COLO829 (cell line): ENCODE data around the gene FTO.

ENCODE experiments used
- DNase-seq: peaks from one replicate; pipeline ENCODE4 v3.0.0; 2012; ENCODE audit warnings: low spot score

The FTO gene

DNA sequence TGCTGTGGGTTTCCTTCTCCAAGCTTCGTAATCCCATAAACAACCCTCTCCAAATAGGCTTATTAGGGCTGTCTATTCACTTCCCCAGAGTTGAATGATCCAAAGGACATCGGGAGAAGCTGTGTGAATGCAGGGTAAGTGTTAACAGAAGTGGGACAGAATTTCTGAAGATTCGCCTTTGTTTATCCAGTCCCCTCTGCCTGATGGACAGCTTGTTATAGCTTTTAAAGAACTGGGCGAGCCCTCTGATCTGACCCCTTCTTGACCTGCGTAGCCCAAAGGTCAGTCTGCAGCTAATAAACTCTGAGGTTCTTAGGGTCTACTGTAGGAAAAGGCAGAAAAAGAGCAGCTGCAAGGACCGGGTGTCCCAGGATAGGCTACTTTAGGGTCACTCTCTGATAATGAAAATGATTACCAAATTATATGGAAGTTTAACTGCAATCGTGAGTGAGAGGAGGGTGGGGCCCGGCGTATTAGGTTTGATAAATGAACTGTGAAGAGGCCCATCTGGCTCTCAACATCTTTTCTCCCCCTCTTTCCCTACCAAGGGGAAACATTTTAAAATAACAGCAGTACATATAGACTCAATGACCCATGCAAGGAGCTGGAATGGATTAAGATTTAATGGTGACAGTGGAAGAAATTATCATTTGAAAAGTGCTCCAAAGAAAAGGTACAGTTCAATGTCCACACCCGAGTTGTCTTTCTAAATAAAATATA lies 233.4 kb downstream of the FTO start:
- DNase-seq = no peak

DNA sequence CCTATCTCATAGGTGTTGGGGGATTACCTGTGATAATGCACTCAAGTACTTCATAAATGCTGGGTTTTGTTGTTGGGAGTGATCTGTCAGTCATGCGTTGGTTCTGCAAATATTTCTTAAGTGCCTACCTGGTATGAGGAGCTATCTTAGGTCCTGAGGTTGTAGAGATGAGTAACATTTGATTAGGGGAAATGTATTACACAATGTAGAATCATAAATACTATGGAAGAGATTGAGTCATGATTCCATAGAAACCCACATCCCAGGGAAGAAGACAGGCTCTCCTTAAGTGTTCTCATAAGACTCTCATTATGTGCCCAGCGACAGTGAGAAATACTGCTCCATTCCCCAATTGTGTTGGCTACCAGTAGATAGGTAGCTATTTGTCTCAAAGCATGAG lies 240.1 kb downstream of the FTO start:
- no peak for DNase-seq

DNA sequence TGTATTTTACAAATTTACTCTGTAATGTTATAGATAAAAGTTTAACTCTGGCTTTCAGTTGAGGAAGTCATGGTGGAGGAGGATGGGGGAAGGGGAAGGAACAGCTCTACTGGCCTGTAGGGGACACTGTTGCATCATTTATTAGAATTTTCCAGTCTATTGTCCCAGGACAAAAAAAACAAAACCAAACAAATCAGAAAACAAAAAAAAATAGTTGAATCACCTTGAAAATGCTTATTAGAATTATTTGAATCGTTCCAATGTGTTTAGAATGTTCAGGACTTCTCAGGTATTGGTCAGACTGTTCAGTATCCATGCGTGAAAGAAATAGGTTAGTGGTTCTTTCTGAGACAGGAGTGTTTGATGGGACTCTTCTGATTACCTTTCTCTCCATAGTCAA lies 242.0 kb downstream of the FTO start:
- DNase-seq = no peak

DNA sequence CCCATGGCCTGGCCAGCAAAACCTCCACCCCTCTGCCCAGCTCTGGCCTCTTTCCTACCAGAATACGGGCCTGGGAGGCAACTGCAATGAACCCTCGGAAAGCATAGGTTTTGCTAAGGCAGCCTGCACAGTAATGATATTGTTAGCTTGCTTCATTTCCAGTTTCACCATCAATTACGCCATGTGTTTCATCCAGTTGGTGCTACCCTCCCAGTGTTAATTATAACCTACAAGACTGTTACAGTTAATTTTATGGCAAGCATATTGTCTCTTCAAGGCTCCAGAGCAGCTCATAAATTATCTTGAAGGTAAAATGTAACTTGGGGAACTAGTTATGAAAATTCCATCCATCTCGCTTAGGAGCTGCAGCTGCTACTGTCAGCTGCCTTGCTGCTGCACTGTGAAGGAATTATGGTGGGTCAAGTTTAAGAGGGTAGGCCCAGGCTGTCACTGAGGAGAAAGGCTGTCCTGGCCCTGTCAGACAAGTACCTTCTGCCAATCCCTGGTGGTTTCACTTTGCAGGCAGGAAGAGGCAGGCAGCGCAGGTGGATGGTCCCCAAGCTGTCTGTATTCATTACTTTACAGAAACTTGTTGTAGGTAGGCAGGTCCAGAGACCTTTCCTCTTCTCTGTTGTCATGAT lies 242.9 kb downstream of the FTO start:
- DNase-seq = no peak

DNA sequence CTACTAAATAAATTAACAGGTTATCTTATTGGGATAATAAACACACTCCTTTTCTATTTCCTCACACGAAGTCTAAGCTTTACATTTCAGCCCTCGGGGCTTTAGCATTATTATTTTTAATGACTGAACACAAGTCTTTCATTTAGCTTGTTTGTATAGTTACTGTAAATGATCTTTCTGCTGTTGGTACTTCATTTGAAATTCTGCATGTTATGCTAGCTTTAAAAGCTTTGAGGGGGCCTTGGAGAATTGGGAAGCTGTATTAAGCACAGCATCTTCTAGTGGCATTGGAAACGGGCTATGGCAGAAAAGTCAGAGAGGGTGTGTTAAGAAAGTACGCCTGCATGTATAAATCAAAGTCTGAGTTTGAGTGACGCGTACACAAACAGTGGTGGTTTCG lies 243.7 kb downstream of the FTO start:
- no peak for DNase-seq

DNA sequence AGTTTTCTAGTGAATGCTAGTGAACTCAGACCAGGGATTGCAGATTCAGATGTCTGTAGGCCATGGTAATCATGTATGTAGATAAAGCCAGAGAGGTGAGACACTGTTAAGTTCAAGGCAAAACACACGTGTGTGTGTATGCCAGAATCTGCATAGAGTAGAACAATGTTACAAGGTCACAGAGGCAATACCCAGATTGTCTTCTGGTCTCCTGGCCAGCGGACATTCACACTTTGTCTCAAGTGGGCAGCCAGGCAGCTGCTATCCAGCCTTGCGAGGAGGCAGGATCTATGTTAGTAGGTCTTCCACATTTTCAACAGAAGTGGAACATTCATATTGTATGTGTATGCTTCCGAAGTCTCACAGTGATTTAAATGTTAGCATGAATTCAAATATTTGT lies 244.4 kb downstream of the FTO start:
- no peak for DNase-seq

DNA sequence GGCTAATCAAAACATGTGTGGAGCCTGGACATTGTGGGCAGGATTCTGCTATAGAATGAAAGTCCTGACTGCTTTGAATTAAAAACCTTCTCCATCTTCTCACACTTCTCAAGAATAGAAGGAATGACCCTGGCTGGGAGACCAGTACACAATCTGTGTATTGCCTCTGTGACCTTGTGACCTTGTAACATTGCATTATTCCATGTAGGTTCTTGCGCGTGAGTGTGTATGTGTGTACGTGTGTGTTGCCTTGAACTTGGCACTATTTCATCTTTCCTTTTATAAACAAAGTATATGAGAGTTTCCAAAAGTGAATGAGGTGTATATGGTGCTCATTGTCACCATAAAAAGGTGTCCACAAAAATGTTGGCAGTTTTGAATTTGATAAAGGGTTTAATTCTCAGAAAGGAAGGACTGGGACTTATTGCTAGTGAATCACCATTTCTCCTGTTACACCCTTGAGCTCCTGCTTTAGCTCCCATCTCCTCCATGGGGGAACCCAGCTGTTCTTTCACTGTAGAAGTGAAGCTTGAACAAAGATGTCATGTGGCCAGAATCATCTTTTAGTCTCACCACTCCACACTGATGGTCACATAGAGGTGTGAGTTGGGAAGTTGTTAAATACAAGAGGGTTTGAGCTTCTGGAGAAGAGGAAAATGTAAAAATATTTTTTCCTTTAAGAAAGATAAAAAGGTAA lies 244.9 kb downstream of the FTO start:
- no peak for DNase-seq

DNA sequence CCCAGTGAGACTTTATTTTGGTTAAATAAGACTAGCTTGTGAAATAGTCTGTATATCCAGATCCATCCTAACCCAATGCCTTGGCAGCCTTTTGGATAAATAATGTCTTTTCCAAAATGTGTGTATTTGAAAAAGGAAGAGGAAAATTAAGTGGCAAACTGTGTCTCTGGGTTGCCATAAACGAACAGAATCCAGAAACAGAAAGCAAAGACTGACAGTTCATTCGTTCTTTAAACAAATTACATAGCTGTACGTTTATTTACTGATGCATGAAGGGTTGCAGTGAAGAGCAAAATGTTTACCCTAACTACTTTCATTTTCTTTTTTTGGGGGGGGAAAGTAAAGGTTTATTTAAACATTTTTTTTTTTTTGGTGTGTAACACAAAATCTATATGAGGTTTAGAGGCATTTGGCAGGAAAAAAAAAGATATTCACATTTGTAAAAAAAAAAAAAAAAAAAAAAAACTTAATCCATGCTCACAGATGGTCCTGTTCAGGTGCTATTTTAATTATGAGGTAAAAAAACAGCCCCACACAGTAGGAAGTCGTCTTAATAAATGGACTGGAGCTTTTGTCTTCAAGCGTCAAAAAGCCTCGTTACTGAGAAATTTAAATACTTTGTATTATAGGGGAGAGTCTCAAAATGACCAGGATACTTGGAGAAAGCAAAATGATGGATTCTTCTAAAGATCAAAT lies 245.9 kb downstream of the FTO start:
- DNase-seq = no peak

DNA sequence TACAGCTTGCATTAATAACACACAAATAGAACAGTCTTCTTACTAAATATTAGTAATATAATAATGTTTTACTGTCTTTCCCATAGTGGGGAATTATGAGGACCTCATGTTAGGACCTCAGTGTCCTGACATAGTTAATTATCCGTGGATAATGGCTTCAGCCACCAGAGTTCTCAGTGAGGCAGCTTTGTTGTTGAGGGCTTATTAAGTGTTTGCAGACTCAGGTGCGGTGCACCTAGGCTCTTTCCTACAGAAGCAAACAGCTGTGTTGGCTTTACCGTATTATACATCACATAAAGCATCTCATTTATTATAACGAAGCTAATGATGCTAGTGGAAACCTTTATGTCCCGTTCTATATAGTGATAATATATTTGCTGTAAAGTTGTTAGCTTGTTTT lies 246.7 kb downstream of the FTO start:
- DNase-seq = no peak

DNA sequence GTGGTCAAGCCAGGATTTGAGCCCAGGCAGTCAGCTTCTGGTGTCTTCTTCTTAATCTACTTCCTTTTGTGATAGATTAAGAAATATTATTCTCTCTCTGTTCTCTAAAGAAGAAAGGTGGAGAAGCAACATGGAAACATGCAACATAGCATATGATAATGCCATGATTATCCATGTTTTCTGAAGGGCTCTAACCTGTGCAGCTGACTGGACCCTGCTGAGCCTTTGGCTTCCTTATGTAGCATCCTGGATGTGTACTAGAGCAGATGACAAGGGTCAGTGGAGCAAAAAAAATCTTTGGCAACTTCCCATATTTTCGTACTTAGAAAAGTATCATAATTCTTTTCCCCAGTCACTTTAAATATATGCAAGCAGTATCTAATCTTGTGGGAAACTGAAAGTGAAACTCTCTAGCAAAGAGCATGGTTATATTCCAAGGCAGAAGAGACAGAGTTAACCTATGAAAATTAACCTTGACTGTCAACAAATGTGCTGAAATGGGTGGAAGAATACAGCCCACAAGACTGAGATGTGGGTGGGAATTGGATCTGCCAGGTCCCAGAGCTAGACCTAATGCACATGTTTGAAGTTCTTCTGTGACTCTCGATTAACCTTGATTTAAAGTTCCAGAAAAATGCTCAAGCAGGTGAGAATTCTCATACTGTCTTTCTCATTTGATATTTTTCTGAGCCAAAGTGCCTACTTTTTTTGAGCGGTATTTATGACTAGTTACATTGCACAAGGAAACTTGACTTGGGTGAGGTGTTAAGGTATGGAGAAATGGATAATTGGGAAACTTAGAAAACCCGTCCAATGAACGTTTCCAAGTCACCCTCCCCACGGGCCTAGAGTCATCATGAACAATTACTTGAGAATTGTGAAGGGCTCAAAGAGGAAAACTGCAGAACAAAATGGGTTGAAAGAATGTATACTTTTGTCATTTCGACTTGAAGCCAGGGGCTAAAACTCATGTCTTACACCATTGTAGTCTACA lies 248.6 kb downstream of the FTO start:
- no peak for DNase-seq

DNA sequence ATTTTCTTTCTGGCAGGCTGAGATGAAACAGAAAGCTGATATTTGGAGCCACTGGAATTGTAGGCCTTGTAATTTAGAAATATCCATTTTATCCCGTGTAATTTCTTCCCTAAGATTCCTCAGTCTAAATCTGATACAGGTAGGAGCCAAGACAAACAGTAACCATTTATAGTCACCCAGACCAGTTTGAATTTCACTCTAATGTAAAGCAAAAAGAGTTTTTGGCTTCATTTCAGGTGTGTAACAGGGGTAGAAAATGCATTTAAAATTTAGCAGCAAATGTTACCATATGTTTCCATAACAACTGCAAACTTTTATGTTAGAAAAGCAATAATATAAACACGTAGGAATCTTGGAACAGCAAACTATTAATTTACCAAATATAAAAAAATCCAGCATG lies 249.4 kb downstream of the FTO start:
- no peak for DNase-seq

DNA sequence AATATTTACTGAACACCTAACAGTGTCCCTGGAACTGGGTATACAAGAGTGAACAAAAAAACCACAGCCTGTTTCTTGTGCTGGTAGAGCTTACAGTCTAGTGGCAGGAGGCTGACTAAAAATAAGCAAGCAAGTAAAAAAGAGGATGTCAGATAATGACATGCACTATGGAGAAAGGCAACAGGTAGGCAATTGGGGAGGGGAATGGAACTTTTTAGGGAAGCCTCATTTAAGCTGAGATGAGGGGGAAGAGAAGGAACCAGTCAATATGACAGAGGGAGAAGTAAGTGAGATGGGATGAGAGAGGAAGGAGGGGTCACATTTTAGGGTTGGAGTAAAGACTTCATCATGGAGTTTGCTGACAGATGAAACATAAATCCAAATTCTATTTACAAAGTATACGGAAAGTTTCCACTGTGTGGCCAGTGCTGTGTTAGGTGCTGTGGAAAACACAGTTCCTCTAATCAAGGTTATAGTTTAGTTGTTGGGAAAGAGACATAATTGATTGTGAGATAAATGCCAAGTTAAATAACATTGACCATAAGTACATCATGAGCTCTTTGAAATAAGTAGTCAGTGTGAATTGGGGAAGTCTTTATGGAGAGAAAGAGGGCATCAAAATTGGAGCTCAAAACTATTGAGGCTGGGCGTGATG lies 251.4 kb downstream of the FTO start:
- no peak for DNase-seq

DNA sequence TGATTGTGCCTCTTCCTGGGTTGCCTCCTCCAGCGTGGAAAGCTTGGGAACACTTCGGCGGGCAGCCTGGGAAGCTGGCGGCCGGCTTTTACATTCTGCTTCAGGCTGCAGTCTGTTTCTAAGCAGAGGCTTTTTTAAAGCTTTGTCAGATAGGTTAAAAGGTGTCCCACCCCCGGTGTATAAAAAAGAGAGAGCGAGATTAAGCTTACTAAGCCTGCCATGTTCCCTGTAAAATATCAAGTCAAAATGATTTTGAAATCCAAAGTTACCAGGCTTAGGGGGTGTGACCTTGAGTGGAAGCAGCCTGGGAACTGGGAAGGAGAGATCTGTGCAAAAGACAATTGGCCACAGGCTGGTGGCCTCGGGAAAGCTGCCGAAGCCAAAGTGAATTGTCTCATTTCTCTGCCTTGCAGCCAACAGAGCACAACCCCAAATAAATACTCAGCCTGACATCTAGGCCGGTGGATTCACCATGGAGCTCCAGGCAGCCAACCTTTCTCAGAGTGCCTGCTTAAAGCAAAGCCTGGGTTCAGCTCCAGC lies 254.5 kb downstream of the FTO start:
- DNase-seq = no peak

DNA sequence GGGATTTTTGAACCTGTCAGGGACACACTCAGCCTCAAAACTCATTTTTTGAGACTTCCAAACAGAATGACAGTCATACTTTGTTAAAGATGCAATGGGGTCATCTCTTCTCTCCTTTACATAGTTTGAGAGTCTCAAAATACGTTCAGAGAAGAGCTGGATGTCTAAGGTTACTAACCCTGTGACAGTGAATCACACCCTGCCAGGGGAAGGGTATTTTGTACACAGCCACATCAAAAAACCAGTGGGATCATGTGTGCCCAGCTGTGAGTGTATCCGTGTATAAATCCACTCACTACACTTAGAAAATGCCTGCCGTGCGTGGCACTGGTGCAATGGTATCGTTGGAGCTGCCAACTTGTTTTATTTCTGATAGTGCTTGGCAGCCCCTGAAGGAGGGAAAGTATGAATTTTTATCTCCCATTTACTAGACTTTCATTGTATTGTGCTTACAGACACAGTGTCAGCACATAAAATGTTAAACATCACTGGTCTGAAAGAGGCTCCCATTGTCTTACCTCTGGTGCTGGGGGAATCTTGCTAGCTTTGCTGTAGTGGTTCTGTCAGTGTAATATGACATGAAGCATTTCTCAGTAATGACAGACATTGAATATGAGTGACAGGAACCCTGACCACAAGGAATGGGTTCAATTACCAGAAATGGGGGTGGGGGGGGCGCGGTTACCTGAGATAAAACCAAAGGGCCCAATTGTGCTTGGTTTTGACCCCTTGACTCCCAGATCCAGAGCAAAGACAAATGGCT lies 256.3 kb downstream of the FTO start:
- DNase-seq = no peak

DNA sequence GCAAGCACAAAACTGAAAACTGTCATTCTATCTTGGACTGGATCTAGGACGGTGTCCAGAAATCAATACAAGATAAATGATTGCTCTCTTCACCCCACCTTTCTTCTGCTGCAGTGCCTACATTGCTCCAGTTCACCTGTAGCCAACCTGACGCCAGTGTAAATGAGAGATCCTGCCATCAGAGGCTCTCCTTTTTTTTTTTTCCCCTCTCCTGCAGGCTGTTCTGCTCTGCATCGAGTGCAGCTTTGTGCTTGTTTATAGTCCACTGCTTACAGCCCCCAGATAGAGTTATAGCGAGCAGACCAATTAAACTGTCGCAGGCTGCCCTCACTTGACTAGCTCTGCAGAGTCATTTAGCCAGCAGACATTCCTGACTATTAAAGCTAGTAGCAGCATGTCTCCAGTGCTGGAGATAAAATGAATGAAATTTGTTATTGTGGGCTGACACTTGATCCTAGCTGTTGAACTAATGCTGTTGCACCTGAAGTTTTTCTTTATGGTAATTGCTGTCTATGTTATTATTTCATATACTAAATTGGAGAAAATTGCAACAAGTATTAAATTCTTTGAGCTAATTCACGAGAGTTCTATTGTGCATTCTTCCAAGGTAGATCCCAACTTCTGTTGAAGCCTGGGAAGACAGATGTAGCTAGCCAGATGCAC lies 257.1 kb downstream of the FTO start:
- DNase-seq = no peak

DNA sequence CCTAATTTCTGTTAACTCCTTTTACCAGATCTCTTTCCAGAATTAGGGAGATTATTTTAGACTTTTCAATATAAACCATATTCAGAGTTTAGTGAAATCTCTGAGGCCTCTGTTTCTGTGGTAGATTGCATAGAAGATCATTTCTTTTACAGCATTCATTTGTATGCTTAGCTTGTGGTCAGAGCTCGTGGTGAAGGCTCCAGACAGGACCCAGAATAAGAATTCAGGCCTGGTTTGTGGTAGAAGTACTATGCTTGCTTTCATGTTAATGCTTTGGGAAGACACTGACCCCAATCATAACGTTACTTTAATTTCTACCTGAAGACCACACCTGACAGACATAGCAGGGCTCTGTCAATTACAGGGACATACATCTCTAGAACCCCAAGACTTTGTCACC lies 258.1 kb downstream of the FTO start:
- DNase-seq = no peak

DNA sequence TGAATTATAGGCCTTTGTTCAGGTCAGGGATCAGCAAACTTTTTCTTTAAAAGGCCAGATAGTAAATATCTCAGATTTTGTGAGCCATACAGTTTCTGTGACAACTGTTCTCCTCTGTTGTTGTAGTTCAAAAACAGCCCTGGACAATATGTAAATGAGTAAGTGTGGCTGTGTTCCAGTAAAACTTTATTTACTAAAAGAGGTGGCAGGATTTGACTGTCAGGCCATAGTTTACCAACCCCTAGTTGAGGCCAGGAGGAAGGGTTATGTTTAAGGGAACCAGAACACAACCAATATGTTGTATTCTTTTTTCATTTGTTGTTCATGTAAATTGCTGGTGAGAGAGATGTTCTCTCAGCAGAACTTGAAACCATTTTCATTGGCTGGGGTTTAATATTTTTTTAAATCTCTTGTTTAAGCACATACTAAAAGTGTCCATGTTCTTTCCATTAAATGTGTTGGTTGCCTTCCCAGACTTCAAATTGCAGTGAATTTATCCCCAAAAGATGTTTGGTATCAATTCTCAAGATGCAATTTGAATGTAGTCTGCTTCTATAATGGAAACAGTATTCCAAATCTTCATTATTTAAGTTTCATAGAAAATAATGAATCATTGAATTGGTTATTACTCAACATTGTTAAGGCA lies 260.3 kb downstream of the FTO start:
- DNase-seq = no peak

DNA sequence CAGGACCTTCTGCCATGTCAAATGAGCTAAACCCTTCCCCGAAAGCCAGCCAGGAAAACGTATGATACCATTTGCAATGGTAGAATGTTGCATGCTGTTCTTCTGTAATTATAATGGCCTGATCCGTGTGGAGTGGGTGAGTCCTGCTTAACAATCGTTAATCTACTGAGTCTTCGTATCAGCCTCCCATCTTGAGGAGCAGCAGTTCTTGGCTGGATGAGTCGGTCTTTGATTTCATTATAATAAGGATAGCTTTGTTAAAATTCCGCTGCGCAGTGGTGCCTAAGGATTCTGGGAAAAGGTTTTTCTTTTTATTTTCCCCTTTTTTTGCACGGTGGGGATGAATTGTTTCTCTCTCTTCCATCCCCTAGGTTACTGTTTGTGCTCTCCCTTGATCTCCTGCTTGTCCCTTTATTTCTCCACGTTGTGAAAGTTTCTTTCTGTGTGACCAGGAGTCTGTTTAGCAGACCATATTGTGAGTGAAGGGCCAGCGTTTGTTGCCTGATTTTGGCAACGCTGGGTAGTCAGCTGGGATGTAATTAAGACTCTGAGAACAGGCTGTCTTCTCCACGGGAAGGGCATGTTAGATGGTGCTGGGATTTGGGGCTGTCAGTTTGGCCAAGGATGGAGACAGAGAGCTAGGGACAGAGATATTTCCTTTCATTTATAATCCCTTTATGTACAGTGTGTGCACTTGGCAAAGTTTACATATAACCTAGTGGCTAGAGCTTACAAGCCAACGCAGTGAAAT lies 263.0 kb downstream of the FTO start:
- no peak for DNase-seq
